ENCODE results near the gene TMEM150B. TPM values are rescaled to one million over a fixed set of nuclear protein-coding genes. Genes with fewer than 3 reads are reported as not detected.

Gene TMEM150B
- polyA plus RNA-seq, 1 of the 3 experiments (the other 2 are of a cell fraction), result not detected

DNA sequence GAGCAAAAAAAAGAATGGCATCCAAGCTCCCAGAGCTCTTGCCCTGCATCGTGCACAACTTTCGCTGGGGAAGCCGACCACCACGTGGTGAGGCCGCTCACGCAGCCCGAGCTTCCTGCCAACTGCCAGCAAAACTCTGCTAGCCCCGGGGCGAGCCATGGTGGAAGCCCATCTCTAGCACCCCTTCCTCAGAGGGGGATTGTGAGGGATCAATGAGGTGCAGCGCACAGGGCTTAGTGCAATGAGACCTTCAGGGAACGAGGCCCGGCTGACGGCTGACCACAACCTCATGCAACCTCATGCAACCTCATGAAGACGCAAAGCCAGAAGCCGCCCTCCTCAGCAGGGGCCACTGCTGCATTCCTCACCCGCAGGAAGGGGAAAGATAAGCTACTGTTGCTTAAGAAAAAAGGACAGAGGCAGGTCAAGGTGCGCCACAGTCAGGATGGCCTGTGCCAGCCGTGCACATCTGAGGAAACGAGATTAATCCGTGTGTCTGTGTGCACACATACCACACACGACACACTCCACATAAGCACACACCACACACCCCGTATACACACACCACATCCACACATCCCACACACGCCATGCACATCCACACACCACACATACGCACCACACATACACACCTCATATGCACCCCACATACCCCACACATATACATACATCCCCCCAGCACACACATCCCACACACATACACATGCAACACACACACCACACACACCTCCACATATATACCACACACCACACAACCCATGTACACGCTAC lies 54.8 kb downstream of the TMEM150B start:
- Histone ChIP-seq H3K9ac (no peak overlapping the region), H4K20me1 (ENCODE audit: insufficient read depth) (no peaks in the 10 kb centered on the region), H3K9me3 (no peaks in the 10 kb centered on the region), H3K27me3 (ENCODE audit: insufficient read depth) (no peaks in the 10 kb centered on the region), H3K36me3 (replicated peaks in 1 of 2; ENCODE audit: control insufficient read depth in 1 of 2, insufficient read depth in 2 of 2, low read length in 1 of 2) (peaks cover 4 to 14% of the 10 kb centered on the region in 2 experiments), H2AFZ (ENCODE audit: low read depth) (no peak overlapping the region), H3K4me2 (no peak overlapping the region), H3K79me2 (ENCODE audit: insufficient read depth) (no peaks in the 10 kb centered on the region; the same call in 1 of the 2 replicates), H3K4me1 (ENCODE audit: control insufficient read depth in 1 of 2, insufficient read depth in 2 of 2, low read depth in 1 of 2, low read length in 1 of 2) (no peaks in the 10 kb centered on the region), H3F3A (replicated peaks; ENCODE audit: insufficient read depth) (no peaks in the 10 kb centered on the region), H3K4me3 (ENCODE audit: low read depth in 2 of 2, low read length in 1 of 2) (no peak overlapping the region), H3K27ac (ENCODE audit: low read depth in 2 of 2, low read length in 1 of 2) (no peak overlapping the region), H3K9me2 (no peaks in the 10 kb centered on the region)
- ChIA-PET CTCF (no interaction called here), POLR2A (no interaction called here)
- no peak for DNase-seq
- TF ChIP-seq GATA2 (CRISPR knock-in tag; IDR thresholded peaks at IDR 0.05) (no peak), NRF1 (IDR thresholded peaks at IDR 0.05; ENCODE audit: low read depth, low read length) (no peak)
- 90% methylated on average over 24 of the region's 25 CpGs for WGBS (ENCODE audit: low lambda C conversion rate)

GRCh38 chr19:55269299-55269698 lies 55.8 kb downstream of the TMEM150B start:
- Histone ChIP-seq H4K20me1 (ENCODE audit: insufficient read depth) (no peaks in the 10 kb centered on the region), H3K27ac (ENCODE audit: low read depth in 2 of 2, low read length in 1 of 2) (no peak overlapping the region), H3K36me3 (replicated peaks in 1 of 2; ENCODE audit: control insufficient read depth in 1 of 2, insufficient read depth in 2 of 2, low read length in 1 of 2) (peaks cover 4 to 6% of the 10 kb centered on the region in 2 experiments), H2AFZ (ENCODE audit: low read depth) (no peak overlapping the region), H3K9me2 (no peaks in the 10 kb centered on the region), H3K9ac (no peak overlapping the region), H3K4me1 (ENCODE audit: control insufficient read depth in 1 of 2, insufficient read depth in 2 of 2, low read depth in 1 of 2, low read length in 1 of 2) (no peaks in the 10 kb centered on the region), H3K9me3 (no peaks in the 10 kb centered on the region), H3K27me3 (ENCODE audit: insufficient read depth) (no peaks in the 10 kb centered on the region), H3F3A (replicated peaks; ENCODE audit: insufficient read depth) (no peaks in the 10 kb centered on the region), H3K79me2 (ENCODE audit: insufficient read depth) (no peaks in the 10 kb centered on the region; the same call in 1 of the 2 replicates), H3K4me3 (ENCODE audit: low read depth in 2 of 2, low read length in 1 of 2) (no peak overlapping the region), H3K4me2 (no peak overlapping the region)
- ChIA-PET CTCF (interaction anchor here (0.8 kb wide), 1 partner anchor 32 kb away, joined by 3 read pairs; no protein-coding TSS in a partner anchor), POLR2A (interaction anchor here (1.3 kb wide), 1 partner anchor 10 kb away, joined by 4 read pairs; the partner anchor contains the start of gene PPP6R1)
- DNase-seq, result no peak
- no peak for TF ChIP-seq TCF12 (IDR thresholded peaks at IDR 0.05)
- TF ChIP-seq, protein P1, sequence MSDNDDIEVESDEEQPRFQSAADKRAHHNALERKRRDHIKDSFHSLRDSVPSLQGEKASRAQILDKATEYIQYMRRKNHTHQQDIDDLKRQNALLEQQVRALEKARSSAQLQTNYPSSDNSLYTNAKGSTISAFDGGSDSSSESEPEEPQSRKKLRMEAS (IDR thresholded peaks at IDR 0.05; ENCODE audit: low read depth), result no peak
- no peak for TF ChIP-seq CHD2 (IDR thresholded peaks at IDR 0.05; ENCODE audit: low read length, partially characterized antibody)
- TF ChIP-seq NFIC (IDR thresholded peaks at IDR 0.05; ENCODE audit: borderline replicate concordance), result no peak
- no peak for TF ChIP-seq EZH2phosphoT487 (IDR thresholded peaks at IDR 0.05; ENCODE audit: borderline replicate concordance, low read depth)
- TF ChIP-seq NRF1 (IDR thresholded peaks at IDR 0.05; ENCODE audit: low read depth, low read length), result no peak
- TF ChIP-seq FOXM1 (IDR thresholded peaks at IDR 0.05; ENCODE audit: low read depth), result no peak
- WGBS (ENCODE audit: low lambda C conversion rate), result 93% methylated on average over 8 of the region's 8 CpGs

DNA sequence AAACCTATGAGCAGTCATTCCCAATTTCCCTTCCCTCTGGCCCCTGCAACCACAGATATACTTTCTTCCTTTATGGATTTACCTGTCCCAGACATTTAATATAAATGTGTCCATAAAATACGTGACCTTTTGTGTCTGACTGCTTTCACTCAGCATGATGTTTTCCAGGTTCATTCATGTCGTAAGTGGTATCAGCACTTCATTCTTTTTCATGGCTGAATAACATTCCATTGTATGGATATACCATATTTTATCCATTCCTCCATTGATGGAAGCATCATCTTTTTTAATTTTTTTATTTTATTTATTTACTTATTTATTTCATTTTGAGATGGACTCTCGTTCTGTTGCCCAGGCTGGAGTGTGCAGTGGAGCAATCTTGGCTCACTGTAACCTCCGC lies 58.3 kb downstream of the TMEM150B start:
- Histone ChIP-seq H3K79me2 (ENCODE audit: insufficient read depth) (no peaks in the 10 kb centered on the region; the same call in 1 of the 2 replicates), H3K27me3 (ENCODE audit: insufficient read depth) (no peaks in the 10 kb centered on the region), H4K20me1 (ENCODE audit: insufficient read depth) (no peaks in the 10 kb centered on the region), H3F3A (replicated peaks; ENCODE audit: insufficient read depth) (no peaks in the 10 kb centered on the region), H3K4me1 (ENCODE audit: control insufficient read depth in 1 of 2, insufficient read depth in 2 of 2, low read depth in 1 of 2, low read length in 1 of 2) (no peaks in the 10 kb centered on the region), H3K9me3 (no peaks in the 10 kb centered on the region), H2AFZ (ENCODE audit: low read depth) (no peak overlapping the region), H3K9me2 (no peaks in the 10 kb centered on the region), H3K36me3 (replicated peaks in 1 of 2; ENCODE audit: control insufficient read depth in 1 of 2, insufficient read depth in 2 of 2, low read length in 1 of 2) (peaks cover 2 to 4% of the 10 kb centered on the region in 2 experiments), H3K4me2 (no peak overlapping the region), H3K4me3 (ENCODE audit: low read depth in 2 of 2, low read length in 1 of 2) (no peak overlapping the region), H3K27ac (ENCODE audit: low read depth in 2 of 2, low read length in 1 of 2) (no peak overlapping the region), H3K9ac (no peak overlapping the region)
- CTCF ChIA-PET, result interaction anchor here (0.6 kb wide), 1 partner anchor 199 kb away, joined by 5 read pairs; no protein-coding TSS in a partner anchor
- TF ChIP-seq, protein P2, sequence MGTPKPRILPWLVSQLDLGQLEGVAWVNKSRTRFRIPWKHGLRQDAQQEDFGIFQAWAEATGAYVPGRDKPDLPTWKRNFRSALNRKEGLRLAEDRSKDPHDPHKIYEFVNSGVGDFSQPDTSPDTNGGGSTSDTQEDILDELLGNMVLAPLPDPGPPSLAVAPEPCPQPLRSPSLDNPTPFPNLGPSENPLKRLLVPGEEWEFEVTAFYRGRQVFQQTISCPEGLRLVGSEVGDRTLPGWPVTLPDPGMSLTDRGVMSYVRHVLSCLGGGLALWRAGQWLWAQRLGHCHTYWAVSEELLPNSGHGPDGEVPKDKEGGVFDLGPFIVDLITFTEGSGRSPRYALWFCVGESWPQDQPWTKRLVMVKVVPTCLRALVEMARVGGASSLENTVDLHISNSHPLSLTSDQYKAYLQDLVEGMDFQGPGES (IDR thresholded peaks at IDR 0.05; ENCODE audit: low read depth, low read length), result no peak
- TF ChIP-seq USF1 (IDR thresholded peaks at IDR 0.05; ENCODE audit: borderline replicate concordance, low read depth) (no peak), GATA2 (CRISPR knock-in tag; IDR thresholded peaks at IDR 0.05) (no peak), NFIC (IDR thresholded peaks at IDR 0.05; ENCODE audit: borderline replicate concordance) (no peak), RAD21 (IDR thresholded peaks at IDR 0.05; ENCODE audit: low read length) (no peak), NRF1 (IDR thresholded peaks at IDR 0.05; ENCODE audit: low read depth, low read length) (no peak), PBX3 (IDR thresholded peaks at IDR 0.05) (no peak), POLR2AphosphoS5 (IDR thresholded peaks at IDR 0.05; ENCODE audit: low read depth, low read length) (no peak), EP300 (IDR thresholded peaks at IDR 0.05; ENCODE audit: borderline replicate concordance in 1 of 2, low read depth in 1 of 2, low read length in 1 of 2) (no peak), MXI1 (IDR thresholded peaks at IDR 0.05; ENCODE audit: low read depth, low read length) (no peak), TEAD4 (IDR thresholded peaks at IDR 0.05; ENCODE audit: borderline replicate concordance, insufficient read depth) (no peak)
- DNase-seq, result no peak
- POLR2A ChIA-PET, result no interaction called here
- 94% methylated on average over 4 of the region's 4 CpGs for WGBS (ENCODE audit: low lambda C conversion rate)
